ENCODE data around the gene ERC2.
"Not testable (repeated sequence)": the region's sequence is repeated elsewhere in the genome, so short reads cannot be mapped to it uniquely, and the experiment has no call there.

The ERC2 gene

DNA sequence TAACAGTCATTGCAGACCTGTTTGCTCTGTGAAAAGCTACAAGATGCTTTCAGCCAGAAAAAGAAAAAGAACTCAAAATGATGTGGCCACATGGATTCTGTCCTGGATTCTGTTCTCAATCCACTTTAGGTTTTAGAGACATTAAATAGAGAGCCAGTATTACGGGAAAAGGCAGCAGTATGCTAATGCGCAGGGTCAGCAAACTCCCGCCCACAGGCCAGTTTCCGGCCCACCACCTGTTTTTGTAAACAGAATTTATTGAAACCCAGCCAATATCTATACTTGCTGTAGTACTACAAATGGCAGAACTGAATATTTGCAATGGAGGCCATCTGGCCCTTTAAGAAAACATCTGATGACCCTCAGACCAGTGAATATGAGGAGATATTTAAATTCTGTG, 416.1 kb downstream of the ERC2 start:
- DNase-seq, result no peak

DNA sequence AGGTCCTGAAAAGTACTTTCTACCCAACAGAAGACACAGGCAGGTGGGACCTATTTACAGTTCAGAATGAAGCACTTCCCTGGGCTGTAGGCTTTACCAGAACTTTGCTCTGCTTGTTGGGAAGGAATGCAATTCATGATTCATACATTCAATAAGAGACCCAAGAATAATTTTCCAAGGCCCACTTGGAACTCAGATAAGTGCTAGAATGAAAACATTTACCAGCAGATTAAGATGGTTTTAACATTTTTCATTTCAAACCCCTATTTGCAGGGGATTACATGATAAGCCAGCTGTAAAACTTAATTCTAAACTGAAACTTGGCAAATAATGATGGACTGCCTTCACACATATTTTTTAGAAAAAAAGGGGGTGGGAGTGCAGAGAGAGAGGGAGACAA, 417.2 kb downstream of the ERC2 start:
- no peak for DNase-seq

- DNase-seq, result no peak
These were observed 419.3 kb downstream of the ERC2 start for GRCh38 chr3:56048946-56049345.

DNA sequence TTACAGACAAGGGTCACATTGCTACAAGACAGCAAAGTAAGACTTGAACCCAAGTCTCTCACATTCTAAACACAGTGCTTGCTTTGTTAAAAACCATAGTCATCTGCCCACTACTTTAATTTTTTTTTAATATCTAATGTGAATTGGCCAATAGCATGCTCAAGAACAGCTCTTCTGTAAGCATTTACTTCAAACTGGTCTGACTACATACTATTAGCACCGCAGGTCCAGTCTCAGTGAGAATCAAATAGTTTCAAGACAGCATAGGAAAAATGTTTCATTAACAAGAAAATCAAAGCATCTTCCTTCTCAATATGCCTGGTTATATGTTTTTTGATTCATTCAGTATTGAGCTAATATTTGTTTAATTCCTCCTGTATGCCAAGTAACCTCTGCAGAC, 419.9 kb downstream of the ERC2 start:
- no peak for DNase-seq

GRCh38 chr3:56042326-56042951, 425.8 kb downstream of the ERC2 start:
- DNase-seq, result no peak

- DNase-seq, result no peak
These were observed 442.9 kb downstream of the ERC2 start for GRCh38 chr3:56025326-56025725.

- no peak for DNase-seq
These were observed 444.7 kb downstream of the ERC2 start for GRCh38 chr3:56023546-56023945.

DNA sequence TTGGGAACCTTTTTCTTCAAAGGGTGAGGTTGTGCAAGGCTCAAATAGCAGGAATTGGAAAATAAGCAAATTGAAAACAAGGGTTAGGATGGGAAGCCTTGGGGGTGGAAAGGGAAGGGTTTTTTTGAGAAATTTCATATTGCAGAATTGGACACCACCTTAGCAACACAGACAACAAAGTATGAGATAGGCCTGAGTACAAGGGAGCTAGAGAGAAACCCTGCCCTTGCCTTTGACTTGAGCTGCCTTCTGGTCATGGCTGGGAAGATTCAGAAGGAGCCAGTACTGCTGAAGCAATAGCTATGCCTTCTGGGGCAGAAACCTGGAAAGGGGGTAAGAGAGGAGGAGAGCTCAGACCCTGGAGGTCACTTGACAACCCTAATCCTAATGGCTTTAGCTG, 445.6 kb downstream of the ERC2 start:
- no peak for DNase-seq

GRCh38 chr3:56019490-56020146, 448.6 kb downstream of the ERC2 start:
- DNase-seq, result no peak

- DNase-seq, result not testable (repeated sequence)
These were observed 452.9 kb downstream of the ERC2 start for GRCh38 chr3:56015374-56015773.

DNA sequence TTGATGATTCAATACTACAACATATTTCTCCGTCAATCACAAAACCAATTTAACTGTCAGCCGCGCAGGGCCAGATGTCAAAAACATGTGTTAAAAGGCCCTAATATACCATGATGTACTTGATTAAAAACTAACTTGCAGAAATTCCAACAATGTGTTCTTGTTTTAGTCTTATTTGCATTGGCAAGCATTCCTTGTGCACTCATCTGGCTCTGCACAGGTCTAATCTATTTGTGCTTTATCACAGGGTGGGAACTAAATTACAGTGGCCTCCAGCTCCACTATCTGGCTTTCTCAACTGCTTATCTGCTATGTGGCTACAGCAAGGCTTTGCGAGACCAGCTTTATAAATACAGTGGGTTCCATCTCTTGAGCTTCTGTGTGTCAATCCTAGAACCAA, 455.5 kb downstream of the ERC2 start:
- no peak for DNase-seq

- no peak for DNase-seq
These were observed 463.0 kb downstream of the ERC2 start for GRCh38 chr3:56005196-56005805.

DNA sequence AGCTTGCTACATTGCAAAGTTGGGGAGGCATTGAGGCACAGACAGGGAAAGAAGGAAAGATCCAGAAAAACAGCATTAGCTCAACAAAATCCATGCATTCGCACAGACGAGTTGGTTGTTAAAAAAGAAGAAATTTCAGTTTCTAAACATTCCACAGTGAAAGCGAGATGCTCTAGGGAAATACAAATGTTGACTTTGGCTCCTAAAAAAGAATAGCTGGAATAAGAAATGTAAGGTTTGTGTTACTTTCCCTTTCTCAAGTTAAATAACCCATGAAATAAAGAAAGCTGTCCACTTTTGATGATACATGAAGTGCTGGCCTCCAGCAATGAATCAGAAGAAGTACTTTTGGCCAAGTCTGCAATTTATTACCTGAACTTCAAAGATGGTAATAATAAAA, 465.1 kb downstream of the ERC2 start:
- DNase-seq, result no peak

- DNase-seq, result no peak
These were observed 466.3 kb downstream of the ERC2 start for GRCh38 chr3:56001991-56002390.

DNA sequence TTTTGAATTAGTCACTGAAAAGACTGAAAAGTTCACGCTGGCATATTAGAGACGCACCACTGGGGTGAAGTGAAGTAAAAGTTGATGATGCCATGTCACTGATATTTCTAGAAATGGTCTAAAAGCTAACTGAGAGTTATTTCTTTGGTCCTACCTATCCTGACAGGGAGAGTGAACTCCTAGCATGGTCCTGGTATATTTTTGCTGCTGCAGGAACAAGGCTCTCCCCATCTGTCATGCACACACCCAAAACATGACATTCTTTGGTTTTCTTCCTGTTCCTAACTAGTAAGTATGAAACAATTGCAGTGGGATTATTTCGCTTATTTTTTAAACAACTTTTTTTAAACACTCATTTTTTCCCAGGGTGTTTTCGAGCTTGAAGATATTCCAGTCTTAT, 466.7 kb downstream of the ERC2 start:
- no peak for DNase-seq

DNA sequence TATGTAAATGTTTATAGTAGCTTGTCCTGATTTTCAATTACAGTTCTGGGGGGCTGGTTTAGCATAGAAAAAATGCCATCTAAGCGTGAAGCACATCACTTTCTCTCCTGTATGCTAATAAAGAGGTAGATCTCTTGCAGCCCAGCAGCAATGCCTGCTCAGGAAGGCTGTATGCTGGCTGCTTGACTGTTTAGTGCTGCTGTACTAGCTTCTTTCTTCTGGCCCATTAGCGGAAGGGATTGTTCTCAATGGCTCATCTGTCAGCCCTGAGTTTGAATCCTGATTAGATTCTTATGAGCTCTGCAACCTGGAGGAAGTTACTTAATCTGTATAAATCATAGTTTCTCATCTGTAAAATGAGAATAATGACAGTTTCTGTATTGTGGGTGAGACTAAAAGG, 478.9 kb downstream of the ERC2 start:
- DNase-seq, result no peak

- no peak for DNase-seq
These were observed 479.4 kb downstream of the ERC2 start for GRCh38 chr3:55988905-55989304.

GRCh38 chr3:55984626-55985025, 483.6 kb downstream of the ERC2 start:
- DNase-seq, result no peak

- no peak for DNase-seq
These were observed 489.3 kb downstream of the ERC2 start for GRCh38 chr3:55978953-55979352.

DNA sequence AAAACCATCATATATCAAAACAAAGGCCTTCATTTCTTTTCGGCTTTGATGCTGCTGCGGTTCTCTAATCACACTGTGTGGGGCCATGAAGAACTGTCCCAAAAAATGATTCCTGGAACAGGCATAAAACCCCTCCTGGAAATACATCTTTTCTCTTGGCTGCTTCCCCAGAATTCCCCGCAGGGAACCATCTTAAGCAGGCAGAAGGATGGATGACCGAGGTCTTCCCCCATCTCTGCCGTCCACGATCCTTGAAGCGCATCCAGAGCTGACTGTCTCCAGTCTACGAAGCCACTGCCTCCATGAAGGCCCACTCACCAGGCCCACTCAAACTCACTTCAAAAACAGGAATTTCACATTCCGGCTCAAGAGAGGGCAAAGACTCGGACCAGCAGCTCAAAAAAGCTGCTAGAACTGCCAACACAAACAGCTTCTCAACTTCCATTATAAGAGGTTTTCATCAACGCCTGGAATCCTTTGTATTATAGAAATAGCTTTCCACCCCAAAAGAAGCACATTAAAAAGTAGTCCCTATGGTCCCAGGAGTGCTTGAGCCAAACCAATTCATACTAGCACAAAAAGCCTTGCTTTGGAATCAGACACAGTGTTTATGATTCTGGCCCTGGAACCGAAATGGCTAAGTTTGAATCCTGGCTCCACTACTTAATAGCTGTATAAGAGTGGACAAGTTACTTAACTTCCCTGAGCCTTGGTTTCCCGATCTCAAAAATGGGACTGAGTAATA, 493.7 kb downstream of the ERC2 start:
- DNase-seq, result no peak

DNA sequence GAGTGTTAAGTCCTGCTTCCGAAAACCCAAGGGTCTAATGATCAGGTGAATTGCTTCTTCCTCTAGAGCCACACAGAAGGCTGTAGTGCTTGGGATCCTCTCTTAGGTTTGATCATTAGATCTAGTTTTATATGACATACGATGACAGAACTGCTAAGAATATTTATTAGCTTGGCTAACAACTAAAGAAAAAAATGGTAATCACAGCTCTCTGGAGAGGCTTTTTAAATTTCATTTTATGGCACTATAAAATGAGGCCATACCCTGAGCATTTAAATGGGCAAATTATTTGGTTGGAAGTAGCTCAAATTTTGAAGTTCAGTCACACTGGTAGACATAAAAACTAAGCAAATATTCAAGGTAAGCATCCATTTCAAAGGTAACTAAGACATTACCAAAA, 498.6 kb downstream of the ERC2 start:
- no peak for DNase-seq

DNA sequence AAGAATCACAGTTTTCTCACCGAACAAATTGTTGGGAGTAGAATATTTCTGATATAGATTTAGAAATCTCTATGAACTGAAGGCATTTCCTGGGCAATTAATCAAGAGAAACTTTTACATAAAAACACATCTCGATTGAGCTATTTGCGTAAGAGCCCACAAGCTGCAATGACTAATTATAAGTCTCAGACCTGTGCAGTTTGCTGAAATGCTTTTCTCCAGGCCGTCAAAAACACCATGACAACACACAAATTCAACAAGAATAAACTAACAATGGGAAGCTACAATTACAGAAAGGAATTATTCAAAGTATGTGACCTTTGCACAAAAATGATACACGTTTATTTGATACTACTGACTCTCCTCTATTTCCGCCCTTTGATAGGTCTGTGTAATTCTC, 499.9 kb downstream of the ERC2 start:
- DNase-seq, result no peak

DNA sequence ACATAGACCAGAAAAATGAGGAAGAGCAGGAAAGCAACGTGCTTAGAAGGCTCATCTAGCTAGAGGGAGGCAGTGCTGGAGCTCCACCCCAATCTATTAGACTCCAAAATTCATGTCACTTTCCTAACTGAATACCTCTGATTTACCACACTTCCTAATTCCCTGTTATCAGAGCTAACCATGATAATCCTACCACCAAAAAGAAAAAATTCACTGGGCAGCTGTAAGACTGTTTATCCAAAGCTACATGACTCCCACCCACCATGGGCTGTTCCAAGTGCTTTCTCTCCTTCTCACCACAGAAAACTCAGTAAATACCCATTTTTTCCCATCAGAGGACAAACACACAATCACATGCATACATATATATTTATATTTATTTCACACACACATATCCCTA, 501.7 kb downstream of the ERC2 start:
- no peak for DNase-seq

DNA sequence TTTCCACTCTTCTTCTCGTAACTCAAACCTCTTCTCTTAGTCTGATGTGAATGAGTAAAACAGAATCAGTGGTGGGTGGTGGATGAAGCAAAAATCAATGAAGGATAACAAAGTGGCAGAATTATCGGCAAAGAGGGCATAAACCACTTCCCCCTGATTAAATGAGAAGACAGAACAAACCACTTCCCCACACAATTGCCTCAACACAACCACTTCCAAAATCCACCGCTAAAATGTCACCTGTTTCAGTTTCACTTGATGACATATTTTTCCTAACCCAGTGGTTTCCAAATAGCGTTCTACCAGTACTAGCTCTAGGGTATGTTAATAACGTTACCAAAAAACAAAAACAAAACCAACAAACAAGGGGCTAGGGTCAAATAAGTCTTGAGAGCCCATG, 502.5 kb downstream of the ERC2 start:
- no peak for DNase-seq

All from CD4-positive, alpha-beta T cell treated with Interleukin-17A for 1 hour (primary cell).